WTC11 (cell line): ENCODE data around the gene TMEM183A. TPM values are rescaled to one million over a fixed set of nuclear protein-coding genes. Genes with fewer than 3 reads are reported as not detected.

Source experiments
- ATAC-seq: fragments of 200-7000 bp; cut with Tn5 transposase; 2 replicates; pipeline ENCODE4 v1.10.0; 2021; ENCODE audit warnings: mild to moderate bottlenecking, moderate library complexity
- CTCF ChIA-PET: fragments of 300-600 bp; sonication (Branson Sonifier 250); formaldehyde crosslinking; loops from one replicate; lab custom pipeline; 2021; ENCODE audit warnings: antibody characterized with exemption; lab: Charles Lee
- POLR2A ChIA-PET: fragments of 350-600 bp; sonication (Branson Sonifier 250); formaldehyde crosslinking; loops from one replicate; lab custom pipeline; 2021; ENCODE audit warnings: antibody characterized with exemption; lab: Charles Lee
- DNase-seq: peaks from one replicate; pipeline ENCODE4 v3.0.0; 2021; ENCODE audit warnings: low spot score
- H3K27ac Mint-ChIP-seq: 2 replicates; pipeline ENCODE4 v1.8.0; 2021; ENCODE audit warnings: mixed read lengths
- H3K27me3 Mint-ChIP-seq: 2 replicates; pipeline ENCODE4 v1.8.0; 2021; ENCODE audit warnings: low read depth, mild to moderate bottlenecking, moderate library complexity, mixed read lengths
- H3K36me3 Mint-ChIP-seq: 2 replicates; pipeline ENCODE4 v1.8.0; 2021; ENCODE audit warnings: mixed read lengths
- H3K4me1 Mint-ChIP-seq: 2 replicates; pipeline ENCODE4 v1.8.0; 2022; ENCODE audit warnings: mixed read lengths
- H3K4me3 Mint-ChIP-seq: 2 replicates; pipeline ENCODE4 v1.8.0; 2021; ENCODE audit warnings: mild to moderate bottlenecking, moderate library complexity, mixed read lengths
- H3K9me3 Mint-ChIP-seq: 2 replicates; pipeline ENCODE4 v1.8.0; 2021; ENCODE audit warnings: mixed read lengths
- ARID4B ChIP-seq: sonication (generic); formaldehyde crosslinking; IDR thresholded peaks from 2 replicates; pipeline ENCODE4 v1.8.0; 2023; ENCODE audit warnings: missing genetic modification reagents, mild to moderate bottlenecking, borderline replicate concordance
- E2F1 ChIP-seq: sonication (generic); formaldehyde crosslinking; IDR thresholded peaks from 2 replicates; pipeline ENCODE4 v1.8.0; 2022; ENCODE audit warnings: mild to moderate bottlenecking, missing genetic modification reagents
- EMX1 ChIP-seq: fragments of 250-450 bp; sonication (Bioruptor Pico); IDR thresholded peaks from 2 replicates; pipeline ENCODE4 v1.8.0; 2021; ENCODE audit warnings: mild to moderate bottlenecking
- FOXJ3 ChIP-seq: sonication (generic); formaldehyde crosslinking; IDR thresholded peaks from 2 replicates; pipeline ENCODE4 v1.9.0; 2021; ENCODE audit warnings: missing genetic modification reagents, mild to moderate bottlenecking, borderline replicate concordance
- FOXK1 ChIP-seq: sonication (generic); formaldehyde crosslinking; IDR thresholded peaks from 2 replicates; pipeline ENCODE4 v1.8.0; 2022; ENCODE audit warnings: mild to moderate bottlenecking, moderate library complexity, missing genetic modification reagents
- FOXP4 ChIP-seq: sonication (generic); formaldehyde crosslinking; IDR thresholded peaks from 2 replicates; pipeline ENCODE4 v1.8.0; 2022; ENCODE audit warnings: mild to moderate bottlenecking, missing genetic modification reagents
- IRF1 ChIP-seq: sonication (generic); formaldehyde crosslinking; IDR thresholded peaks from 2 replicates; pipeline ENCODE4 v1.8.0; 2023; ENCODE audit warnings: missing genetic modification reagents
- NR3C1 ChIP-seq: sonication (generic); formaldehyde crosslinking; conservative IDR thresholded peaks from 2 replicates; pipeline ENCODE4 v1.8.1; 2023; ENCODE audit warnings: low read depth, mild to moderate bottlenecking, missing genetic modification reagents
- RELA ChIP-seq: sonication (generic); formaldehyde crosslinking; IDR thresholded peaks from 2 replicates; pipeline ENCODE4 v1.8.1; 2022; ENCODE audit warnings: missing genetic modification reagents, mild to moderate bottlenecking, borderline replicate concordance
- STAT6 ChIP-seq: sonication (generic); formaldehyde crosslinking; conservative IDR thresholded peaks from 2 replicates; pipeline ENCODE4 v1.8.1; 2023; ENCODE audit warnings: mild to moderate bottlenecking, low read depth, missing genetic modification reagents, moderate library complexity
- USF2 ChIP-seq: sonication (generic); formaldehyde crosslinking; IDR thresholded peaks from 2 replicates; pipeline ENCODE4 v1.8.1; 2023; ENCODE audit warnings: mild to moderate bottlenecking, missing genetic modification reagents, moderate library complexity
- ZNF416 ChIP-seq: fragments of 250-450 bp; sonication (Bioruptor Pico); IDR thresholded peaks from 2 replicates; pipeline ENCODE4 v1.9.0; 2021; ENCODE audit warnings: mild to moderate bottlenecking, inconsistent platforms
- ZNF512 ChIP-seq: sonication (generic); formaldehyde crosslinking; IDR thresholded peaks from 2 replicates; pipeline ENCODE4 v1.8.1; 2022; ENCODE audit warnings: missing genetic modification reagents, borderline replicate concordance
- total RNA-seq: library from RNA; stranded (reverse); gene quantifications from 3 replicates; pipeline ENCODE4 v1.2.3, GENCODE V29; 2021

Gene TMEM183A
- total RNA-seq, 1 experiment from 2014 or later, result 108 TPM

GRCh38 chr1:203041351-203041932, 34.3 kb downstream of the TMEM183A start:
- no peaks in the 10 kb centered on the region; the same call in 1 of the 2 replicates for H3K27me3 Mint-ChIP-seq
- TF ChIP-seq EMX1 (CRISPR knock-in tag) (no peak), ZNF512 (CRISPR knock-in tag) (no peak), E2F1 (CRISPR knock-in tag) (no peak), RELA (no peak), IRF1 (CRISPR knock-in tag) (no peak), ARID4B (CRISPR knock-in tag) (no peak), USF2 (CRISPR knock-in tag) (no peak), FOXJ3 (CRISPR knock-in tag) (no peak), FOXP4 (CRISPR knock-in tag) (no peak), FOXK1 (CRISPR knock-in tag) (no peak), STAT6 (CRISPR knock-in tag) (no peak), ZNF416 (no peak), NR3C1 (CRISPR knock-in tag) (no peak)
- H3K27ac Mint-ChIP-seq, result no peak overlapping the region
- H3K9me3 Mint-ChIP-seq, result no peaks in the 10 kb centered on the region
- no peak overlapping the region for H3K4me3 Mint-ChIP-seq
- POLR2A ChIA-PET, result no interaction called here
- peaks cover 14% of the 10 kb centered on the region for H3K4me1 Mint-ChIP-seq
- no peak for DNase-seq
- CTCF ChIA-PET, result interaction anchor here (0.6 to 8.9 kb wide), 12 partner anchors 12 to 226 kb away, joined by 4 to 412 read pairs (median 78); partner anchors contain the start of gene MYOG
- no peak for ATAC-seq
- H3K36me3 Mint-ChIP-seq, result peaks cover 19% of the 10 kb centered on the region
